Subcutaneous adipose tissue (tissue), 4 donors: ENCODE data around the gene ELFN1. TPM values are rescaled to one million over a fixed set of nuclear protein-coding genes. Genes with fewer than 3 reads are reported as not detected.

Experiments used
- CTCF ChIP-seq: fragments of 450-650 bp; IDR thresholded peaks from one replicate; pipeline ENCODE4 v1.5.1; 2016; ENCODE audit warnings: low read depth, mild to moderate bottlenecking, control low read depth, antibody characterized with exemption, moderate library complexity
- total RNA-seq, 4 donors: library from RNA; depleted of rRNA; stranded (reverse); fragments of >200 nt; gene quantifications; one replicate each; pipeline ENCODE4 v1.1.0, GENCODE V29; 2016

Gene ELFN1
- total RNA-seq, 4 donors from 2014 or later = 0.51 to 3.6 (median 0.85) TPM

GRCh38 chr7:1741751-1742554 lies 71.9 kb downstream of the ELFN1 start:
- no peak for TF ChIP-seq CTCF

GRCh38 chr7:1742555-1743303 lies 72.7 kb downstream of the ELFN1 start:
- TF ChIP-seq CTCF = no peak

GRCh38 chr7:1743481-1744230 lies 73.6 kb downstream of the ELFN1 start:
- TF ChIP-seq CTCF = no peak

GRCh38 chr7:1744296-1745017 lies 74.4 kb downstream of the ELFN1 start:
- TF ChIP-seq CTCF = no peak

DNA sequence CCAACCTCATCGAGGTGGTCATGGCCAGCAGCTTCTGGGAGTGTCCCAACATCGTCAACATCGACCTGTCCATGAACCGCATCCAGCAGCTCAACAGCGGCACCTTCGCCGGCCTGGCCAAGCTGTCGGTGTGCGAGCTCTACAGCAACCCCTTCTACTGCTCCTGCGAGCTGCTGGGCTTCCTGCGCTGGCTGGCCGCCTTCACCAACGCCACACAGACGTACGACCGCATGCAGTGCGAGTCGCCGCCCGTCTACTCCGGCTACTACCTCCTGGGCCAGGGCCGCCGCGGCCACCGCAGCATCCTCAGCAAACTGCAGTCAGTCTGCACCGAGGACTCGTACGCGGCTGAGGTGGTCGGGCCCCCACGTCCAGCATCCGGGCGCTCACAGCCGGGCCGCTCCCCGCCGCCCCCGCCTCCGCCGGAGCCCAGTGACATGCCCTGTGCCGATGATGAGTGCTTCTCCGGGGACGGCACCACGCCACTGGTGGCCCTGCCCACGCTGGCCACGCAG lies 75.0 kb downstream of the ELFN1 start:
- no peak for TF ChIP-seq CTCF

GRCh38 chr7:1745576-1746490 lies 75.8 kb downstream of the ELFN1 start:
- TF ChIP-seq CTCF = no peak
